ENCODE data around the gene DSPP.

DNA sequence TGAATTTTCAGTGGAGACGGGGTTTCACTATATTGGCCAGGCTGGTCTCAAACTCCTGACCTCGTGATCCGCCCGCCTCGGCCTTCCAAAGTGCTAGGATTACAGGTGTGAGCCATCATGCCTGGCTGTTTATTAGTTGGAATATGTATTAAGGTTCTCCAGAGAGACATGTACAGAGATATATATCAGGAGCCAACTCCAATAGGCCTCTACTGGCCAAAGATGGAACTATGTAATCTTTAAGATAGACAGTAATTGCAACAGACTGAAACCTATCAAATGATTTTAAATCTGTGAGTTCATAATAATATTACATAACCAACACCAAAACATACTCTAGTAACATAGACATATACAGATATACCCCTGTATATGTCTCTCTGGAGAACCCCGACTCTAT lies 36.0 kb downstream of the DSPP start:
- TF ChIP-seq EZH2 (IDR thresholded peaks at IDR 0.05; ENCODE audit: low read depth, unreplicated experiment) (no peak), POLR2AphosphoS5 (IDR thresholded peaks at IDR 0.05; ENCODE audit: low read depth) (no peak)
- TF ChIP-seq, protein P1, sequence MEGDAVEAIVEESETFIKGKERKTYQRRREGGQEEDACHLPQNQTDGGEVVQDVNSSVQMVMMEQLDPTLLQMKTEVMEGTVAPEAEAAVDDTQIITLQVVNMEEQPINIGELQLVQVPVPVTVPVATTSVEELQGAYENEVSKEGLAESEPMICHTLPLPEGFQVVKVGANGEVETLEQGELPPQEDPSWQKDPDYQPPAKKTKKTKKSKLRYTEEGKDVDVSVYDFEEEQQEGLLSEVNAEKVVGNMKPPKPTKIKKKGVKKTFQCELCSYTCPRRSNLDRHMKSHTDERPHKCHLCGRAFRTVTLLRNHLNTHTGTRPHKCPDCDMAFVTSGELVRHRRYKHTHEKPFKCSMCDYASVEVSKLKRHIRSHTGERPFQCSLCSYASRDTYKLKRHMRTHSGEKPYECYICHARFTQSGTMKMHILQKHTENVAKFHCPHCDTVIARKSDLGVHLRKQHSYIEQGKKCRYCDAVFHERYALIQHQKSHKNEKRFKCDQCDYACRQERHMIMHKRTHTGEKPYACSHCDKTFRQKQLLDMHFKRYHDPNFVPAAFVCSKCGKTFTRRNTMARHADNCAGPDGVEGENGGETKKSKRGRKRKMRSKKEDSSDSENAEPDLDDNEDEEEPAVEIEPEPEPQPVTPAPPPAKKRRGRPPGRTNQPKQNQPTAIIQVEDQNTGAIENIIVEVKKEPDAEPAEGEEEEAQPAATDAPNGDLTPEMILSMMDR (conservative IDR thresholded peaks at IDR 0.05; ENCODE audit: low read depth in 2 of 2), result peak in 1 of 2 experiments; percentile 22; a peak in 2 of 4 replicates
- TF ChIP-seq, protein P2, sequence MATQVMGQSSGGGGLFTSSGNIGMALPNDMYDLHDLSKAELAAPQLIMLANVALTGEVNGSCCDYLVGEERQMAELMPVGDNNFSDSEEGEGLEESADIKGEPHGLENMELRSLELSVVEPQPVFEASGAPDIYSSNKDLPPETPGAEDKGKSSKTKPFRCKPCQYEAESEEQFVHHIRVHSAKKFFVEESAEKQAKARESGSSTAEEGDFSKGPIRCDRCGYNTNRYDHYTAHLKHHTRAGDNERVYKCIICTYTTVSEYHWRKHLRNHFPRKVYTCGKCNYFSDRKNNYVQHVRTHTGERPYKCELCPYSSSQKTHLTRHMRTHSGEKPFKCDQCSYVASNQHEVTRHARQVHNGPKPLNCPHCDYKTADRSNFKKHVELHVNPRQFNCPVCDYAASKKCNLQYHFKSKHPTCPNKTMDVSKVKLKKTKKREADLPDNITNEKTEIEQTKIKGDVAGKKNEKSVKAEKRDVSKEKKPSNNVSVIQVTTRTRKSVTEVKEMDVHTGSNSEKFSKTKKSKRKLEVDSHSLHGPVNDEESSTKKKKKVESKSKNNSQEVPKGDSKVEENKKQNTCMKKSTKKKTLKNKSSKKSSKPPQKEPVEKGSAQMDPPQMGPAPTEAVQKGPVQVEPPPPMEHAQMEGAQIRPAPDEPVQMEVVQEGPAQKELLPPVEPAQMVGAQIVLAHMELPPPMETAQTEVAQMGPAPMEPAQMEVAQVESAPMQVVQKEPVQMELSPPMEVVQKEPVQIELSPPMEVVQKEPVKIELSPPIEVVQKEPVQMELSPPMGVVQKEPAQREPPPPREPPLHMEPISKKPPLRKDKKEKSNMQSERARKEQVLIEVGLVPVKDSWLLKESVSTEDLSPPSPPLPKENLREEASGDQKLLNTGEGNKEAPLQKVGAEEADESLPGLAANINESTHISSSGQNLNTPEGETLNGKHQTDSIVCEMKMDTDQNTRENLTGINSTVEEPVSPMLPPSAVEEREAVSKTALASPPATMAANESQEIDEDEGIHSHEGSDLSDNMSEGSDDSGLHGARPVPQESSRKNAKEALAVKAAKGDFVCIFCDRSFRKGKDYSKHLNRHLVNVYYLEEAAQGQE (IDR thresholded peaks at IDR 0.05; ENCODE audit: unreplicated experiment), result no peak

Data from GM23338 (cell line).